HG03280 (cell line): ENCODE measurements around the gene C5.
A peak's percentile ranks its signal among the peaks of the same experiment; 100 is the strongest.

ENCODE experiments used
- ATAC-seq: cut with Tn5 transposase; IDR thresholded peaks from one replicate; pipeline ENCODE4 v1.9.1; 2021; ENCODE audit warnings: mild to moderate bottlenecking, moderate library complexity; ENCODE audit not compliant: unreplicated experiment

The C5 gene

GRCh38 chr9:120944434-120944843 is 105.6 kb downstream of the C5 start:
- ATAC-seq: peak; percentile 88

GRCh38 chr9:120942186-120943001 is 107.7 kb downstream of the C5 start:
- ATAC-seq: no peak

- no peak for ATAC-seq
Observed at GRCh38 chr9:120941046-120941770, 108.9 kb downstream of the C5 start.

GRCh38 chr9:120940573-120940972 is 109.5 kb downstream of the C5 start:
- ATAC-seq: no peak

GRCh38 chr9:120938851-120939250 is 111.2 kb downstream of the C5 start:
- ATAC-seq: no peak

GRCh38 chr9:120937596-120937995 is 112.5 kb downstream of the C5 start:
- ATAC-seq: no peak

GRCh38 chr9:120937127-120937526 is 112.9 kb downstream of the C5 start:
- no peak for ATAC-seq

- no peak for ATAC-seq
Observed at GRCh38 chr9:120936764-120937122, 113.3 kb downstream of the C5 start.

GRCh38 chr9:120936011-120936763 is 113.9 kb downstream of the C5 start:
- peak; percentile 40 for ATAC-seq

GRCh38 chr9:120935383-120935857 is 114.7 kb downstream of the C5 start:
- ATAC-seq: no peak

GRCh38 chr9:120934281-120934680 is 115.8 kb downstream of the C5 start:
- no peak for ATAC-seq

GRCh38 chr9:120933310-120934055 is 116.6 kb downstream of the C5 start:
- no peak for ATAC-seq

- ATAC-seq: no peak
Observed at GRCh38 chr9:120932086-120932823, 117.8 kb downstream of the C5 start.

GRCh38 chr9:120931231-120932085 is 118.6 kb downstream of the C5 start:
- ATAC-seq: peak; percentile 39

- no peak for ATAC-seq
Observed at GRCh38 chr9:120929229-120929791, 120.8 kb downstream of the C5 start.

GRCh38 chr9:120928483-120929228 is 121.4 kb downstream of the C5 start:
- ATAC-seq: peak; percentile 44

- no peak for ATAC-seq
Observed at GRCh38 chr9:120928015-120928482, 122.0 kb downstream of the C5 start.
